Trophoblast cell (in vitro differentiated cells and primary cell): ENCODE results near the gene RCHY1.

Experiments
- DNase-seq, 2 donors: peaks; one replicate each; pipeline ENCODE4 v3.0.0-alpha.2; 2016
- H2AFZ ChIP-seq: 2 replicates; pipeline ENCODE4 v1.6.1; 2013; ENCODE audit warnings: low read length, moderate library complexity, mild to moderate bottlenecking; ENCODE audit not compliant: insufficient read depth, poor library complexity
- H2AK5ac ChIP-seq: 2 replicates; pipeline ENCODE4 v1.6.1; 2013; ENCODE audit warnings: mild to moderate bottlenecking, low read length
- H2BK120ac ChIP-seq: 2 replicates; pipeline ENCODE4 v1.6.1; 2013; ENCODE audit warnings: low read length, mild to moderate bottlenecking, moderate library complexity; ENCODE audit not compliant: insufficient read depth, poor library complexity
- H2BK12ac ChIP-seq: 2 replicates; pipeline ENCODE4 v1.6.1; 2013; ENCODE audit warnings: mild to moderate bottlenecking, low read length, moderate library complexity
- H2BK5ac ChIP-seq: 2 replicates; pipeline ENCODE4 v1.6.1; 2013; ENCODE audit warnings: low read length, low read depth, moderate library complexity, mild to moderate bottlenecking; ENCODE audit not compliant: poor library complexity
- H3K14ac ChIP-seq: 2 replicates; pipeline ENCODE4 v1.6.1; 2013; ENCODE audit warnings: mild to moderate bottlenecking, low read length
- H3K18ac ChIP-seq: 2 replicates; pipeline ENCODE4 v1.6.1; 2013; ENCODE audit warnings: mild to moderate bottlenecking, low read length
- H3K23ac ChIP-seq: 2 replicates; pipeline ENCODE4 v1.6.1; 2013; ENCODE audit warnings: low read length
- H3K27ac ChIP-seq: 2 replicates; pipeline ENCODE4 v1.5.1; 2013; ENCODE audit warnings: low read depth, mild to moderate bottlenecking, inconsistent platforms, low read length, moderate library complexity
- H3K27me3 ChIP-seq: 2 replicates; pipeline ENCODE4 v1.6.1; 2013; ENCODE audit warnings: inconsistent platforms, mild to moderate bottlenecking, low read length, moderate library complexity; ENCODE audit not compliant: insufficient read depth
- H3K36me3 ChIP-seq, 2 experiments: 1 replicate in 1 of 2; 2 replicates in 1 of 2; pipeline ENCODE4 v1.6.1; 2013; ENCODE audit warnings: low read length in 2 of 2, mild to moderate bottlenecking in 2 of 2, moderate library complexity in 1 of 2; ENCODE audit not compliant: insufficient read depth in 2 of 2, control insufficient read depth in 1 of 2
- H3K4ac ChIP-seq: 2 replicates; pipeline ENCODE4 v1.6.1; 2013; ENCODE audit warnings: low read depth, mild to moderate bottlenecking, low read length, moderate library complexity
- H3K4me1 ChIP-seq, 2 experiments: 1 replicate in 1 of 2; 2 replicates in 1 of 2; pipeline ENCODE4 v1.6.1; 2013; ENCODE audit warnings: low read length in 2 of 2, mild to moderate bottlenecking in 2 of 2, moderate library complexity in 1 of 2; ENCODE audit not compliant: insufficient read depth in 2 of 2, control insufficient read depth in 1 of 2
- H3K4me2 ChIP-seq: 2 replicates; pipeline ENCODE4 v1.6.1; 2013; ENCODE audit warnings: inconsistent platforms, mild to moderate bottlenecking, low read length, moderate library complexity
- H3K4me3 ChIP-seq: 2 replicates; pipeline ENCODE4 v1.5.1; 2013; ENCODE audit warnings: mild to moderate bottlenecking, low read depth, low read length, inconsistent platforms
- H3K79me1 ChIP-seq: one replicate; pipeline ENCODE4 v1.6.1; 2013; ENCODE audit warnings: low read length
- H3K79me2 ChIP-seq: 2 replicates; pipeline ENCODE4 v1.6.1; 2013; ENCODE audit warnings: low read length, mild to moderate bottlenecking; ENCODE audit not compliant: control insufficient read depth, insufficient read depth, poor library complexity
- H3K9ac ChIP-seq: 2 replicates; pipeline ENCODE4 v1.6.1; 2013; ENCODE audit warnings: mild to moderate bottlenecking, low read length
- H3K9me3 ChIP-seq: 2 replicates; pipeline ENCODE4 v1.6.1; 2013; ENCODE audit warnings: low read depth, mild to moderate bottlenecking, control low read depth, inconsistent platforms, low read length; ENCODE audit not compliant: insufficient read depth
- H4K12ac ChIP-seq: 2 replicates; pipeline ENCODE4 v1.6.1; 2013; ENCODE audit warnings: low read depth, mild to moderate bottlenecking, low read length, moderate library complexity
- H4K8ac ChIP-seq: 2 replicates; pipeline ENCODE4 v1.6.1; 2013; ENCODE audit warnings: low read depth, mild to moderate bottlenecking, low read length, moderate library complexity
- H4K91ac ChIP-seq: one replicate; pipeline ENCODE4 v1.6.1; 2013; ENCODE audit warnings: low read depth, mild to moderate bottlenecking, low read length, moderate library complexity
- WGBS: extraction: QIAGEN DNeasy Blood & Tissue Kit; methylation state at CpG from one replicate; pipeline ENCODE4 v1.1.7; 2013; ENCODE audit warnings: missing lambda C conversion rate; ENCODE audit not compliant: insufficient read length, insufficient coverage; ENCODE audit errors: extremely low coverage; 5-methylcytosine and 5-hydroxymethylcytosine counted together

RCHY1 gene

GRCh38 chr4:75494563-75494962 is 19.6 kb downstream of the RCHY1 start:
- Histone ChIP-seq H4K8ac (no peak overlapping the region), H3K79me1 (no peaks in the 10 kb centered on the region), H3K14ac (no peak overlapping the region), H3K4me3 (no peak overlapping the region), H4K91ac (no peak overlapping the region), H3K4me2 (no peak overlapping the region), H2BK12ac (no peak overlapping the region), H3K27ac (no peak overlapping the region), H3K36me3 (no peaks in the 10 kb centered on the region), H3K79me2 (no peaks in the 10 kb centered on the region), H3K9ac (no peak overlapping the region), H3K18ac (no peak overlapping the region), H2BK120ac (no peak overlapping the region), H4K12ac (no peak overlapping the region), H3K4ac (no peak overlapping the region), H2AFZ (no peak overlapping the region), H2BK5ac (no peak overlapping the region), H2AK5ac (no peak overlapping the region), H3K23ac (no peak overlapping the region), H3K9me3 (no peaks in the 10 kb centered on the region), H3K27me3 (no peaks in the 10 kb centered on the region), H3K4me1 (no peaks in the 10 kb centered on the region)
- DNase-seq, result peak in 1 of 2 donors; percentile 6
- WGBS, result no CpG with 5 or more reads among the region's 1 CpG

- no peak overlapping the region for H3K9ac ChIP-seq
- no peak overlapping the region for H3K18ac ChIP-seq
- no peak overlapping the region for H2BK120ac ChIP-seq
- H3K79me2 ChIP-seq, result no peaks in the 10 kb centered on the region
- no peaks in the 10 kb centered on the region for H3K9me3 ChIP-seq
- no peaks in the 10 kb centered on the region for H3K79me1 ChIP-seq
- H2AFZ ChIP-seq, result no peak overlapping the region
- H3K36me3 ChIP-seq, result peaks cover 0 to 2% of the 10 kb centered on the region in 2 experiments
- H3K27me3 ChIP-seq, result no peaks in the 10 kb centered on the region
- no peak overlapping the region for H3K4me2 ChIP-seq
- no peak overlapping the region for H2BK5ac ChIP-seq
- H4K91ac ChIP-seq, result no peak overlapping the region
- H2BK12ac ChIP-seq, result no peak overlapping the region
- H4K8ac ChIP-seq, result no peak overlapping the region
- no peak overlapping the region for H3K4ac ChIP-seq
- H3K4me1 ChIP-seq, result no peaks in the 10 kb centered on the region
- WGBS, result no CpG with 5 or more reads among the region's 2 CpGs
- H3K27ac ChIP-seq, result no peak overlapping the region
- H3K23ac ChIP-seq, result no peak overlapping the region
- DNase-seq, result peak in 1 of 2 donors; percentile 57
- no peak overlapping the region for H3K14ac ChIP-seq
- no peak overlapping the region for H3K4me3 ChIP-seq
- no peak overlapping the region for H2AK5ac ChIP-seq
- H4K12ac ChIP-seq, result no peak overlapping the region
These were observed 24.0 kb downstream of the RCHY1 start for GRCh38 chr4:75490155-75490554.

DNA sequence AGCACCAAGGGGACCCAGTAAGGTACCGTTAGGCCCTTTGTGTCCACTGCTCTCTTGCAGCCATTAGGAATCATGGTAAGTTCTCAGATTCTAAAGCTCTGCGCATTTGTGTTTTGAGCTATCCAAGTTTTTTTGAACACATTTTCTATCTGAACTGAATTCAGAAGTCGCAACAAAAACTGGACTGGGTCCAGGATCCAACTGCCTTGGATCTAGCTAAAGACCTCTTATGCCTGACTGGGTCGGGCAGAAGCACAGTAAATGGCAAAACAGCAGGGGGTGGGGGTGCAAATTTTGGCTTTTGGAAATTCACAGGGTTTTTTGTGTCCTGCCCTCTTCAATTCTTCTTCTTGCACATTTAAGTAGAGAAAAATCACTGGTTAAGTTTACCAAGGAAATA is 30.0 kb downstream of the RCHY1 start:
- no CpG with 5 or more reads among the region's 4 CpGs for WGBS
- H3K18ac ChIP-seq, result no peak overlapping the region
- no peak overlapping the region for H2AK5ac ChIP-seq
- H2AFZ ChIP-seq, result no peak overlapping the region
- no peak for DNase-seq
- no peak overlapping the region for H4K91ac ChIP-seq
- H3K27ac ChIP-seq, result no peak overlapping the region
- no peak overlapping the region for H3K14ac ChIP-seq
- H3K9ac ChIP-seq, result no peak overlapping the region
- no peak overlapping the region for H3K23ac ChIP-seq
- H3K36me3 ChIP-seq, result peaks cover 3 to 5% of the 10 kb centered on the region in 2 experiments
- no peak overlapping the region for H4K8ac ChIP-seq
- H3K9me3 ChIP-seq, result no peaks in the 10 kb centered on the region
- no peak overlapping the region for H3K4me3 ChIP-seq
- no peaks in the 10 kb centered on the region for H3K79me2 ChIP-seq
- no peak overlapping the region for H2BK5ac ChIP-seq
- no peaks in the 10 kb centered on the region for H3K27me3 ChIP-seq
- no peak overlapping the region for H2BK120ac ChIP-seq
- no peaks in the 10 kb centered on the region for H3K4me1 ChIP-seq
- no peaks in the 10 kb centered on the region for H3K79me1 ChIP-seq
- no peak overlapping the region for H4K12ac ChIP-seq
- H3K4ac ChIP-seq, result no peak overlapping the region
- H2BK12ac ChIP-seq, result no peak overlapping the region
- H3K4me2 ChIP-seq, result no peak overlapping the region

- Histone ChIP-seq H2AFZ (no peak overlapping the region), H2AK5ac (no peak overlapping the region), H2BK5ac (no peak overlapping the region), H3K79me2 (no peaks in the 10 kb centered on the region), H3K27me3 (no peaks in the 10 kb centered on the region), H3K4me1 (no peaks in the 10 kb centered on the region), H3K4me2 (no peak overlapping the region), H3K18ac (no peak overlapping the region), H3K14ac (no peak overlapping the region), H3K9ac (no peak overlapping the region), H2BK12ac (no peak overlapping the region), H3K23ac (no peak overlapping the region), H4K91ac (no peak overlapping the region), H4K8ac (no peak overlapping the region), H3K36me3 (peaks cover 3% of the 10 kb centered on the region in 2 experiments), H3K79me1 (no peaks in the 10 kb centered on the region), H3K9me3 (no peaks in the 10 kb centered on the region), H3K4me3 (no peak overlapping the region), H2BK120ac (no peak overlapping the region), H4K12ac (no peak overlapping the region), H3K27ac (no peak overlapping the region), H3K4ac (no peak overlapping the region)
- no CpG with 5 or more reads among the region's 3 CpGs for WGBS
- no peak for DNase-seq
These were observed 37.0 kb downstream of the RCHY1 start for GRCh38 chr4:75477201-75477600.
